Upper lobe of left lung (tissue), 6 donors: ENCODE results near the gene NOSTRIN. TPM values are rescaled to one million over a fixed set of nuclear protein-coding genes. Genes with fewer than 3 reads are reported as not detected.

Experiments used
- ATAC-seq, 2 donors: fragments of 200-7000 bp; cut with Tn5 transposase; one replicate each; pipeline ENCODE4 v1.9.1; 2022; ENCODE audit warnings: mild to moderate bottlenecking in 2 of 2, moderate library complexity in 2 of 2; ENCODE audit not compliant: low FRiP score in 2 of 2
- DNase-seq, 2 donors: peaks; one replicate each; pipeline ENCODE4 v3.0.0-alpha.2; 2019 to 2020
- H3K27ac ChIP-seq, 4 donors: fragments of 200-600 bp; sonication (generic); one replicate each; pipeline ENCODE4 v1.5.1; 2016 to 2019
- H3K27me3 ChIP-seq, 4 donors: fragments of 200-600 bp; sonication (generic); one replicate each; pipeline ENCODE4 v1.5.1; 2017 to 2019
- H3K36me3 ChIP-seq, 4 donors: fragments of 200-600 bp; sonication (generic); one replicate each; pipeline ENCODE4 v1.5.1; 2016 to 2019
- H3K4me1 ChIP-seq, 4 donors: fragments of 200-600 bp; sonication (generic); one replicate each; pipeline ENCODE4 v1.5.1; 2018 to 2019
- H3K4me3 ChIP-seq, 4 donors: fragments of 200-600 bp; sonication (generic); one replicate each; pipeline ENCODE4 v1.5.1; 2017 to 2019; ENCODE audit warnings: mild to moderate bottlenecking in 2 of 4, moderate library complexity in 1 of 4
- H3K9me3 ChIP-seq, 4 donors: fragments of 200-600 bp; sonication (generic); one replicate each; pipeline ENCODE4 v1.5.1; 2018 to 2019
- EP300 ChIP-seq, 4 donors: sonication (generic); formaldehyde crosslinking; IDR thresholded peaks; one replicate each; pipeline ENCODE4 v1.5.1; 2017; ENCODE audit warnings: antibody characterized with exemption in 4 of 4, control low read depth in 2 of 4
- POLR2A ChIP-seq, 4 donors: fragments of 450-650 bp; IDR thresholded peaks; one replicate each; pipeline ENCODE4 v1.5.1; 2016 to 2017; ENCODE audit warnings: antibody characterized with exemption in 4 of 4, mild to moderate bottlenecking in 2 of 4
- POLR2AphosphoS5 ChIP-seq, 2 donors: sonication (generic); formaldehyde crosslinking; IDR thresholded peaks; one replicate each; pipeline ENCODE4 v1.5.1; 2017; ENCODE audit warnings: antibody characterized with exemption in 2 of 2
- WGBS, 2 donors: methylation state at CpG; one replicate each; pipeline ENCODE4 v1.1.5; 2017 to 2018; 5-methylcytosine and 5-hydroxymethylcytosine counted together
- total RNA-seq, 6 donors: library from RNA; depleted of rRNA in 4 of 6; stranded (reverse); fragments of >200 nt in 4 of 6; gene quantifications; one replicate each; pipeline versions ENCODE4 v1.1.0 to v1.2.1, GENCODE V29; 2016 to 2021
- TF ChIP-seq, protein P1 (sequence below), 6 experiments: fragments of 450-650 bp in 4 of 6; fragments of 200-600 bp in 2 of 6; sonication (generic) in 2 of 6; IDR thresholded peaks; one replicate each; pipeline ENCODE4 v1.5.1; 2016 to 2019; ENCODE audit warnings: antibody characterized with exemption in 6 of 6
- donor health status: DM: no; HTN: no; CAD: no; lungs with moderate emphysema.
- donor health status: DM: no; HTN: yes; CAD: no; lungs with severe emphysema.

Gene NOSTRIN
- total RNA-seq, 6 donors from 2014 or later: 33.5 to 110 (median 39.6) TPM

- H3K4me3 ChIP-seq: no peak overlapping the region
- H3K9me3 ChIP-seq: no peaks in the 10 kb centered on the region
- peaks cover 0 to 57% (median 11%) of the 10 kb centered on the region in 4 donors for H3K36me3 ChIP-seq
- no peak for DNase-seq
- ATAC-seq: no peak
- H3K27ac ChIP-seq: no peak overlapping the region
- H3K4me1 ChIP-seq: no peaks in the 10 kb centered on the region
- H3K27me3 ChIP-seq: no peaks in the 10 kb centered on the region
- TF ChIP-seq POLR2A (IDR thresholded peaks at IDR 0.05) (no peak), EP300 (IDR thresholded peaks at IDR 0.05) (no peak), POLR2AphosphoS5 (IDR thresholded peaks at IDR 0.05) (no peak)
- TF ChIP-seq, protein P1, sequence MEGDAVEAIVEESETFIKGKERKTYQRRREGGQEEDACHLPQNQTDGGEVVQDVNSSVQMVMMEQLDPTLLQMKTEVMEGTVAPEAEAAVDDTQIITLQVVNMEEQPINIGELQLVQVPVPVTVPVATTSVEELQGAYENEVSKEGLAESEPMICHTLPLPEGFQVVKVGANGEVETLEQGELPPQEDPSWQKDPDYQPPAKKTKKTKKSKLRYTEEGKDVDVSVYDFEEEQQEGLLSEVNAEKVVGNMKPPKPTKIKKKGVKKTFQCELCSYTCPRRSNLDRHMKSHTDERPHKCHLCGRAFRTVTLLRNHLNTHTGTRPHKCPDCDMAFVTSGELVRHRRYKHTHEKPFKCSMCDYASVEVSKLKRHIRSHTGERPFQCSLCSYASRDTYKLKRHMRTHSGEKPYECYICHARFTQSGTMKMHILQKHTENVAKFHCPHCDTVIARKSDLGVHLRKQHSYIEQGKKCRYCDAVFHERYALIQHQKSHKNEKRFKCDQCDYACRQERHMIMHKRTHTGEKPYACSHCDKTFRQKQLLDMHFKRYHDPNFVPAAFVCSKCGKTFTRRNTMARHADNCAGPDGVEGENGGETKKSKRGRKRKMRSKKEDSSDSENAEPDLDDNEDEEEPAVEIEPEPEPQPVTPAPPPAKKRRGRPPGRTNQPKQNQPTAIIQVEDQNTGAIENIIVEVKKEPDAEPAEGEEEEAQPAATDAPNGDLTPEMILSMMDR (IDR thresholded peaks at IDR 0.05): no peak
These were observed 48.4 kb downstream of the NOSTRIN start for GRCh38 chr2:168850846-168851245.

DNA sequence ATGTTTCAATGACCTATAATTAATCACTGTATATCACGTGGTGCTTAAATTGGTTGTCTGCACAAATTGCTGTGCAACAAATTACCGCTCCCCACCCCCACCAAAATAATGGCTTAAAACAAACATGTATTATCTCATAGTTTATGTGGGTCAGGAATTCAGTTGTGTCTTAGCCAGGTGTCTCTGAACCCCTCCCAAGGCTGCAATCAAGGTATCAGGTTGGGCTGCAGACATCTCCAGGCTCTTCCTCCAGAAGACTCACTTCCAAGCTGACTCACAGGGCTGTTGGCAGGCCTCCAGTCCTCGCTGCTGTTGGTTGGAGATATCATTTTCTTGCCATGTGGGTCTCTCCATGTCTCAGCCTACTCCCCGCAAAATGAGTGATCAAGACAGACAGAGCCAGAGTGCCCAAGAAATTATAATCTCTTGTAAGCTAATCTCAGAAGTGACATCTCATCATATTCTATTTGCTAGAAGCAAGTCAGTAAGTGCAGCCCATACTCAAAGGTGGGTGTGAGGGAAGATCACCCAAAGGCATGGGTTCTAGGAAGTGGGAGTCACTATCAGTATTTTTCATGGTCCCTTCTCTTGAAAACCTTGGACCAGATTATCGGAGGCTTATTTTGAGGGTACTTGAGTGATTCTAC, 49.4 kb downstream of the NOSTRIN start:
- H3K4me3 ChIP-seq: no peak overlapping the region
- H3K4me1 ChIP-seq: peaks cover 0 to 6% (median 0%) of the 10 kb centered on the region in 4 donors
- no peak for DNase-seq
- no peak for ATAC-seq
- no peak overlapping the region for H3K27ac ChIP-seq
- H3K9me3 ChIP-seq: no peaks in the 10 kb centered on the region
- H3K27me3 ChIP-seq: no peaks in the 10 kb centered on the region
- WGBS, 2 donors: 79 to 86% methylated on average over 5 of the region's 5 CpGs
- no peak for TF ChIP-seq EP300 (IDR thresholded peaks at IDR 0.05)
- peaks cover 0 to 61% (median 11%) of the 10 kb centered on the region in 4 donors for H3K36me3 ChIP-seq

GRCh38 chr2:168852481-168852880, 50.0 kb downstream of the NOSTRIN start:
- ATAC-seq (no peak), DNase-seq (no peak)
- Histone ChIP-seq H3K9me3 (no peaks in the 10 kb centered on the region), H3K27ac (no peak overlapping the region), H3K4me3 (no peak overlapping the region), H3K27me3 (no peaks in the 10 kb centered on the region), H3K36me3 (peaks cover 0 to 68% (median 11%) of the 10 kb centered on the region in 4 donors), H3K4me1 (peaks cover 0 to 6% (median 0%) of the 10 kb centered on the region in 4 donors)
- TF ChIP-seq, protein P1 (IDR thresholded peaks at IDR 0.05): no peak
- TF ChIP-seq POLR2A (IDR thresholded peaks at IDR 0.05) (no peak), EP300 (IDR thresholded peaks at IDR 0.05) (no peak), POLR2AphosphoS5 (IDR thresholded peaks at IDR 0.05) (no peak)
- 56 to 73% methylated on average over 3 of the region's 3 CpGs for WGBS, 2 donors

DNA sequence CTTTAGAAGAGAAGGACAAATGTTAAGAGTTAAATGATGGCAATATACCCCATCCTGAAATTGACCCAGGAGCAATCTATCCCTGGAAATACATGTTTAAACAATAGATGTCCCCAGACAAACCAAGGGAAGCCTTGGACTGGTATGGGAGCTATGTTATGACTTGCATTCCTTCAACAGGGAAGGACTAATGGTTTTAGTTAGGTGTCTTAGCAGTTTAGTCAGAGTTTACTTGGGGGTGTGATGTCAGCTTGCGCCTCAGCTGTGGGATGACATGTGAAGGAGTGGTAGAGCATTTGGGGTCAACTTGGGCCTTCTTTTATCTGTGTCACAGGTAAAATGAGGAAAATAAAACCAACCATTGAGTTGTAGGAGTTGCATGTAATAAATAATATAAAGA, 51.0 kb downstream of the NOSTRIN start:
- no peaks in the 10 kb centered on the region for H3K9me3 ChIP-seq
- no peak for DNase-seq
- 90 to 100% methylated on average over 1 of the region's 1 CpG for WGBS, 2 donors
- H3K36me3 ChIP-seq: peaks cover 0 to 71% (median 11%) of the 10 kb centered on the region in 4 donors
- H3K27me3 ChIP-seq: no peaks in the 10 kb centered on the region
- no peak overlapping the region for H3K4me3 ChIP-seq
- no peak overlapping the region for H3K27ac ChIP-seq
- TF ChIP-seq POLR2A (IDR thresholded peaks at IDR 0.05): no peak
- no peak for TF ChIP-seq POLR2AphosphoS5 (IDR thresholded peaks at IDR 0.05)
- TF ChIP-seq, protein P1 (IDR thresholded peaks at IDR 0.05): no peak
- no peak for TF ChIP-seq EP300 (IDR thresholded peaks at IDR 0.05)
- peaks cover 0 to 6% (median 0%) of the 10 kb centered on the region in 4 donors for H3K4me1 ChIP-seq
- no peak for ATAC-seq

DNA sequence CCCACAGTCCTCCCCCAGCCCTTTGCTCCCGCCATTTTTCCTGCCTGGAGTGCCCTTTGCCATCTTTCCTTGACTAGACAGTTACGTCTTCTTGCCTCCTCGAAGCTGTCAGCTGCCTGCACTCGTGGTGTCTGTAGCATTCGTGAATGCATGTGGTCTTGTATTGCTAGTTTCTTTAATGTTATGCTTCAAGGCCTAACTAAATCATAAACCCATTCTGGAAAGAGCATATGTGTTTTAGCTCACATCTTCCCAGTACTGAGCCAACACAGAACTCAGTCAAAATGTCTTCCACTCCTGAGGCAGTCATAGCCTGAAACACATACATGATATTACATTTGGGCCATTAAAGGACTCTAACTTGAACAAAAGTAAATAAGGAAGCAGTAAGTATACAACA, 52.2 kb downstream of the NOSTRIN start:
- TF ChIP-seq POLR2A (IDR thresholded peaks at IDR 0.05) (no peak), POLR2AphosphoS5 (IDR thresholded peaks at IDR 0.05) (no peak), EP300 (IDR thresholded peaks at IDR 0.05) (no peak)
- TF ChIP-seq, protein P1 (IDR thresholded peaks at IDR 0.05): no peak
- H3K4me1 ChIP-seq: peaks cover 0 to 6% (median 0%) of the 10 kb centered on the region in 4 donors
- H3K27ac ChIP-seq: no peak overlapping the region
- H3K4me3 ChIP-seq: no peak overlapping the region
- H3K27me3 ChIP-seq: no peaks in the 10 kb centered on the region
- WGBS, 2 donors: 95 to 96% methylated on average over 5 of the region's 5 CpGs
- no peaks in the 10 kb centered on the region for H3K9me3 ChIP-seq
- H3K36me3 ChIP-seq: peaks cover 0 to 82% (median 11%) of the 10 kb centered on the region in 4 donors
- DNase-seq (no peak), ATAC-seq (no peak)
